Measurements from ENCODE around the gene SART3.

SART3 gene

DNA sequence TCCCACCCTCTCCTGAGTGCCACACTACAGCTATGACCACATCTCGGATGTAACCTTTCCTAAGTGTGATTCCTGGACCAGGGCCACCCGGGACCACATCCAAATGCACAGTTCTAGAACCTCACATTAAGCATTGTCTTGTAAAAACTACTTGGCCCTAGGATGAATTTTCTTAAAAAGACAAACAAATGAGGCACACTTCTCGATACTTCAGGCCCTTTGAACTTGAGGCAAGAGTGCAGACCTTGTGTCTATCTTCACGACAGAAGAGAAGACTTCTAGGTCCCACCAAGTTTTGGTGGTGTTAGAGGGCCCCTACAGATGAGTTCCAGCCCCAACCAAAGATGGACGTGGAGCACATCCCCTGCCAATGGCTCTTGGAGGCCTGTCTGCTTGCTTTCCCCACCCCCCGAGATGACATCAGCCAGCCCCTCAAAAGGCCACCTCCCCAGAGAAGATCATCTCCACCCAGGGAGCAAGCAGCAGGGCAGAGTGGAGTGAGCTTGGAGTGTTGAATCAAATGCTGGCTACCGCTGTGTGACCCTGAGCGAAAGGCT lies 10.7 kb upstream of the SART3 start:
- Histone ChIP-seq H4K91ac (ENCODE audit: low read depth, low read length) (peak overlapping the region; percentile 49), H3K36me3 (ENCODE audit: control insufficient read depth in 1 of 2, insufficient read depth in 2 of 2, low read length in 2 of 2) (peaks cover 12 to 23% of the 10 kb centered on the region in 2 experiments), H3K4ac (ENCODE audit: low read depth, low read length) (peak overlapping the region; percentile 5), H3K4me2 (ENCODE audit: low read length) (no peak overlapping the region), H3K23ac (ENCODE audit: low read length) (no peak overlapping the region), H3K79me2 (ENCODE audit: control insufficient read depth, insufficient read depth, low read length, poor library complexity) (no peaks in the 10 kb centered on the region), H2BK12ac (ENCODE audit: low read length) (peak overlapping the region; percentile 82), H3K4me1 (ENCODE audit: control insufficient read depth in 1 of 2, insufficient read depth in 2 of 2, low read length in 2 of 2) (peaks cover 0 to 5% of the 10 kb centered on the region in 2 experiments), H2AK5ac (ENCODE audit: low read length) (peak overlapping the region; percentile 31), H3K27me3 (ENCODE audit: insufficient read depth, low read length) (no peaks in the 10 kb centered on the region), H3K27ac (ENCODE audit: low read depth, low read length) (no peak overlapping the region), H3K4me3 (ENCODE audit: low read depth, low read length) (no peak overlapping the region), H3K9ac (ENCODE audit: low read length) (no peak overlapping the region), H2BK120ac (ENCODE audit: insufficient read depth, low read length, poor library complexity) (peak overlapping the region; percentile 82), H3K79me1 (ENCODE audit: low read length) (peaks cover 17% of the 10 kb centered on the region), H4K8ac (ENCODE audit: low read depth, low read length) (peak overlapping the region; percentile 59), H4K12ac (ENCODE audit: low read depth, low read length) (no peak overlapping the region), H3K18ac (ENCODE audit: low read length) (peak overlapping the region; percentile 34), H2AFZ (ENCODE audit: insufficient read depth, low read length, poor library complexity) (no peak overlapping the region), H3K9me3 (ENCODE audit: insufficient read depth, low read depth, low read length) (no peaks in the 10 kb centered on the region), H2BK5ac (ENCODE audit: low read depth, low read length, poor library complexity) (peak overlapping the region; percentile 10), H3K14ac (ENCODE audit: low read length) (peak overlapping the region; percentile 47)
- WGBS (ENCODE audit: extremely low coverage, insufficient coverage, insufficient read length), result no CpG with 5 or more reads among the region's 8 CpGs
- no peak for DNase-seq

DNA sequence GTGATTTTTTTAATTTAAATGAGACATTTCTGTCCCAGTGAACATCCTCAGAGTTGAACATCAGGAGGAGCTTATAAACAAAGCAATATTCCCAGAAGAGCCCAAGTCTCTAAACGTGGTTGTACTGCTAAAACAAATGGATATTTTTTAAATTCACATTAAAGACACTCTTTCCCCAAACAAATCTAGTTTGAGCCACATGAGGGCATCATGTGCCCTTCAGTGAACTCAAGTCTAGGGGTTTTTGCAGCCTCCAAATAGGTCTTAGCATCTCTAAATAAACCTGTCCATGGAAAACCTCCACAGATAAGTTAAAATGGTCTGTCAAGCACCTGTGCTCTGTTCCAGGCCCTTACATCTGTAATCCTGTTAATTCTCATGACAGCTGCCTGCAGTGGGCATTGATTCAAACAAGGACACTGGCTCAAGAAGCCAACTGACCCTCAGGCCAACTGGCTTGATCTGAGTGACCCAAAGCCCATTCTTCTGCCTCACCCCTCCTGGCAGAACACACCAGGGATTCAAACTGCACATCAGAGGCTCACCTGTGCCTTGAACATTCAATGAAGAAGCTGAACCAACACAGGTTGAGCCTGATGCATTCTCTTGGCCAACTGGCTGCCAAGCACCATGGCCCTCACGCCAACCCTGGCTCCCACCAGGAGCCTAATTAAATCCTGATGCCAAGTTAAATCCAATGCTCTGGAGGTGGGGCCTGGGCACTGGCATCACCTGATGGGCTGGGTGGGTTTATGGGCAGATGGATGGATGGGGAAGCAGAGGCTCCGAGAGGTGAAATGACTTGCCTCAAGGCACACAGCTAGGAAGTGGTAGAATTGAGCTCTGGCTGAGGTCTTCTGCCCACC lies 10.0 kb upstream of the SART3 start:
- Histone ChIP-seq H2AFZ (ENCODE audit: insufficient read depth, low read length, poor library complexity) (no peak overlapping the region), H3K4me1 (ENCODE audit: control insufficient read depth in 1 of 2, insufficient read depth in 2 of 2, low read length in 2 of 2) (peaks cover 2 to 5% of the 10 kb centered on the region in 2 experiments), H2BK5ac (ENCODE audit: low read depth, low read length, poor library complexity) (peak overlapping the region; percentile 10), H3K9me3 (ENCODE audit: insufficient read depth, low read depth, low read length) (no peaks in the 10 kb centered on the region), H3K79me2 (ENCODE audit: control insufficient read depth, insufficient read depth, low read length, poor library complexity) (peaks cover 2% of the 10 kb centered on the region), H3K18ac (ENCODE audit: low read length) (peak overlapping the region; percentile 40), H3K4me2 (ENCODE audit: low read length) (no peak overlapping the region), H4K91ac (ENCODE audit: low read depth, low read length) (peak overlapping the region; percentile 49), H2BK12ac (ENCODE audit: low read length) (peak overlapping the region; percentile 82), H3K14ac (ENCODE audit: low read length) (peak overlapping the region; percentile 4), H4K8ac (ENCODE audit: low read depth, low read length) (peak overlapping the region; percentile 59), H3K4ac (ENCODE audit: low read depth, low read length) (peak overlapping the region; percentile 5), H3K4me3 (ENCODE audit: low read depth, low read length) (no peak overlapping the region), H3K9ac (ENCODE audit: low read length) (no peak overlapping the region), H3K27me3 (ENCODE audit: insufficient read depth, low read length) (no peaks in the 10 kb centered on the region), H2AK5ac (ENCODE audit: low read length) (peak overlapping the region; percentile 31), H3K79me1 (ENCODE audit: low read length) (peaks cover 19% of the 10 kb centered on the region), H2BK120ac (ENCODE audit: insufficient read depth, low read length, poor library complexity) (peak overlapping the region; percentile 82), H3K36me3 (ENCODE audit: control insufficient read depth in 1 of 2, insufficient read depth in 2 of 2, low read length in 2 of 2) (peaks cover 16 to 30% of the 10 kb centered on the region in 2 experiments), H4K12ac (ENCODE audit: low read depth, low read length) (no peak overlapping the region), H3K27ac (ENCODE audit: low read depth, low read length) (no peak overlapping the region), H3K23ac (ENCODE audit: low read length) (no peak overlapping the region)
- peak in 1 of 2 donors; percentile 12 for DNase-seq
- WGBS (ENCODE audit: extremely low coverage, insufficient coverage, insufficient read length), result no CpG with 5 or more reads among the region's 3 CpGs

DNA sequence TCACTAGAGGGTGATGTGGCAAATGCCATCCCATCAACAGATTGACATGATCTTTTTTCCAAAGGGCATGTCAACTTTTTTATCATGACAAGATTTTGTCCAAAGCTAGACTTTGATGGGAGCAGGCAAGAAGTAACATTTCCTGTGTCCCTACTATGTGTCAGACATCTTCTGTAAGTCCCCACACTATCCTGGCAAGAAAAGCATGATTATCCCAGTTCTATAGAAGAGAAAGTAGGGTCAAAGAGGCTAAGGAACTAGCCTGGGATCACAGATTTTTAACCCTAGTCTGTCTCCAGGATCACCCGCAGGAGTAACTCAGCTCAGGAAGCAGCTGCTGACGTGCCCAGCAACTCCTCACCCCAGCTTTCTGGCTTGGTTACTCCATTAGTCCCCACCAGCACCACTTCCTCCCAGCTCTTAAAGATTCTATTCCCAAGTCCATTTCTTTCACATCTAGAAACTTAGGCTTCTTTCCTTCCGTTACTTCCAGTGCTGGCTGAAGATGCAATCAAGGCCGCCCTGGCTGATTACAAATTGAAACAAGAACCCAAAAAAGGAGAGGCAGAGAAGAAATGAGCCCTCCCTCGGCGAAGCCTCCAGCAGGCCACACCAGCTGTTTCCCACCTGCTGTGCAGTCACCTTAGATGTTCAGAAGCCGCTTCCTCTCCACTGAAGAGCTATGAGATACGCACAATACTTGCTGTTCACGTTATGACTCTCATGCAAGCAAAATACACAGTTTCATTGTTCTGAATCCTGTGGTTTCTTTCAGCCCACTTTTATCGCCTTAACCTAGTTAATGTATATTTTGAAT lies 7.6 kb upstream of the SART3 start:
- no CpG with 5 or more reads among the region's 10 CpGs for WGBS (ENCODE audit: extremely low coverage, insufficient coverage, insufficient read length)
- Histone ChIP-seq H3K23ac (ENCODE audit: low read length) (no peak overlapping the region), H2BK12ac (ENCODE audit: low read length) (no peak overlapping the region), H3K36me3 (ENCODE audit: control insufficient read depth in 1 of 2, insufficient read depth in 2 of 2, low read length in 2 of 2) (peaks cover 20 to 47% of the 10 kb centered on the region in 2 experiments), H2AFZ (ENCODE audit: insufficient read depth, low read length, poor library complexity) (no peak overlapping the region), H2AK5ac (ENCODE audit: low read length) (no peak overlapping the region), H2BK5ac (ENCODE audit: low read depth, low read length, poor library complexity) (peak overlapping the region; percentile 43), H3K18ac (ENCODE audit: low read length) (no peak overlapping the region), H4K8ac (ENCODE audit: low read depth, low read length) (no peak overlapping the region), H3K79me2 (ENCODE audit: control insufficient read depth, insufficient read depth, low read length, poor library complexity) (peaks cover 2% of the 10 kb centered on the region), H3K4me2 (ENCODE audit: low read length) (no peak overlapping the region), H3K4me1 (ENCODE audit: control insufficient read depth in 1 of 2, insufficient read depth in 2 of 2, low read length in 2 of 2) (peaks cover 3 to 8% of the 10 kb centered on the region in 2 experiments), H4K12ac (ENCODE audit: low read depth, low read length) (no peak overlapping the region), H3K27me3 (ENCODE audit: insufficient read depth, low read length) (no peaks in the 10 kb centered on the region), H3K14ac (ENCODE audit: low read length) (no peak overlapping the region), H4K91ac (ENCODE audit: low read depth, low read length) (no peak overlapping the region), H3K4me3 (ENCODE audit: low read depth, low read length) (no peak overlapping the region), H3K9ac (ENCODE audit: low read length) (no peak overlapping the region), H3K79me1 (ENCODE audit: low read length) (peaks cover 19% of the 10 kb centered on the region), H3K9me3 (ENCODE audit: insufficient read depth, low read depth, low read length) (no peaks in the 10 kb centered on the region), H3K4ac (ENCODE audit: low read depth, low read length) (no peak overlapping the region), H2BK120ac (ENCODE audit: insufficient read depth, low read length, poor library complexity) (no peak overlapping the region), H3K27ac (ENCODE audit: low read depth, low read length) (peak overlapping the region; percentile 26)
- DNase-seq, result no peak
